Measurements from ENCODE around the gene WDHD1. TPM values are rescaled to one million over a fixed set of nuclear protein-coding genes. Genes with fewer than 3 reads are reported as not detected.

WDHD1 gene
- total RNA-seq, 2 experiments from 2014 or later: 45.9 to 46.6 TPM

GRCh38 chr14:55059333-55059732 lies 32.4 kb upstream of the WDHD1 start:
- DNase-seq: no peak
- ChIA-PET CTCF (interaction anchor here (2.8 kb wide), 1 partner anchor 8 kb away, joined by 15 read pairs; the partner anchor contains the start of gene MAPK1IP1L), POLR2A (interaction anchor here (0.9 to 1.8 kb wide), 3 partner anchors 8 to 33 kb away, joined by 3 to 13 read pairs (median 9); partner anchors contain the start of genes MAPK1IP1L and WDHD1)
- no peak overlapping the region for H3K4me3 Mint-ChIP-seq
- ATAC-seq: no peak
- H3K27ac Mint-ChIP-seq: no peak overlapping the region
- no peaks in the 10 kb centered on the region for H3K27me3 Mint-ChIP-seq (ENCODE audit: low read depth)
- H3K9me3 Mint-ChIP-seq (ENCODE audit: insufficient read depth): no peaks in the 10 kb centered on the region
- H3K36me3 Mint-ChIP-seq (ENCODE audit: low read depth): peaks cover 60% of the 10 kb centered on the region
- peaks cover 21% of the 10 kb centered on the region for H3K4me1 Mint-ChIP-seq (ENCODE audit: low read depth)

GRCh38 chr14:55057919-55058318 lies 31.0 kb upstream of the WDHD1 start:
- Mint-ChIP-seq H3K4me3 (no peak overlapping the region), H3K36me3 (ENCODE audit: low read depth) (peaks cover 61% of the 10 kb centered on the region), H3K27ac (no peak overlapping the region), H3K9me3 (ENCODE audit: insufficient read depth) (no peaks in the 10 kb centered on the region), H3K27me3 (ENCODE audit: low read depth) (no peaks in the 10 kb centered on the region), H3K4me1 (ENCODE audit: low read depth) (peaks cover 33% of the 10 kb centered on the region)
- ChIA-PET POLR2A (no interaction called here), CTCF (no interaction called here)
- ATAC-seq: no peak
- DNase-seq: no peak

GRCh38 chr14:55054098-55054497 lies 27.2 kb upstream of the WDHD1 start:
- H3K27me3 Mint-ChIP-seq (ENCODE audit: low read depth): no peaks in the 10 kb centered on the region
- no peak overlapping the region for H3K4me3 Mint-ChIP-seq
- no peak for ATAC-seq
- CTCF ChIA-PET: no interaction called here
- DNase-seq: no peak
- H3K9me3 Mint-ChIP-seq (ENCODE audit: insufficient read depth): no peaks in the 10 kb centered on the region
- POLR2A ChIA-PET: interaction anchor here (0.9 to 4.3 kb wide), 3 partner anchors 18 to 54 kb away, joined by 3 to 82 read pairs (median 3); partner anchors contain the start of genes SOCS4 and WDHD1
- peaks cover 39% of the 10 kb centered on the region for H3K36me3 Mint-ChIP-seq (ENCODE audit: low read depth)
- peak overlapping the region; percentile 24 for H3K27ac Mint-ChIP-seq
- peaks cover 43% of the 10 kb centered on the region for H3K4me1 Mint-ChIP-seq (ENCODE audit: low read depth)

- CTCF ChIA-PET: interaction anchor here (1.2 to 3.0 kb wide), 6 partner anchors 18 to 393 kb away, joined by 3 to 29 read pairs (median 4); partner anchors contain the start of genes SOCS4 and WDHD1
- Mint-ChIP-seq H3K36me3 (ENCODE audit: low read depth) (peaks cover 39% of the 10 kb centered on the region), H3K4me1 (ENCODE audit: low read depth) (peaks cover 43% of the 10 kb centered on the region), H3K27me3 (ENCODE audit: low read depth) (no peaks in the 10 kb centered on the region), H3K4me3 (peak overlapping the region; percentile 80), H3K9me3 (ENCODE audit: insufficient read depth) (no peaks in the 10 kb centered on the region), H3K27ac (peak overlapping the region; percentile 4)
- POLR2A ChIA-PET: interaction anchor here (3.0 to 4.3 kb wide), 2 partner anchors 18 to 26 kb away, joined by 15 to 82 read pairs; partner anchors contain the start of genes SOCS4 and WDHD1
- ATAC-seq: no peak
- DNase-seq: no peak
Measured at GRCh38 chr14:55053500-55053899, 26.6 kb upstream of the WDHD1 start.

- Mint-ChIP-seq H3K4me3 (peak overlapping the region; percentile 80), H3K27ac (peak overlapping the region; percentile 84), H3K9me3 (ENCODE audit: insufficient read depth) (no peaks in the 10 kb centered on the region), H3K36me3 (ENCODE audit: low read depth) (peaks cover 35% of the 10 kb centered on the region), H3K4me1 (ENCODE audit: low read depth) (peaks cover 40% of the 10 kb centered on the region), H3K27me3 (ENCODE audit: low read depth) (no peaks in the 10 kb centered on the region)
- CTCF ChIA-PET: interaction anchor here (0.9 to 3.0 kb wide), 7 partner anchors 18 to 394 kb away, joined by 3 to 29 read pairs (median 4); partner anchors contain the start of genes SOCS4 and WDHD1
- ATAC-seq (no peak), DNase-seq (no peak)
- POLR2A ChIA-PET: interaction anchor here (2.2 to 4.3 kb wide), 3 partner anchors 7 to 26 kb away, joined by 13 to 82 read pairs (median 15); partner anchors contain the start of genes SOCS4 and WDHD1
Measured at GRCh38 chr14:55053018-55053417, 26.1 kb upstream of the WDHD1 start.

GRCh38 chr14:55052269-55052930 lies 25.5 kb upstream of the WDHD1 start:
- peak; percentile 4 for ATAC-seq
- POLR2A ChIA-PET: interaction anchor here (0.5 to 4.3 kb wide), 18 partner anchors 8 to 302 kb away, joined by 3 to 82 read pairs (median 5); partner anchors contain the start of genes DLGAP5, LGALS3, SOCS4 and WDHD1
- H3K36me3 Mint-ChIP-seq (ENCODE audit: low read depth): peaks cover 32% of the 10 kb centered on the region

GRCh38 chr14:55051423-55052268 lies 24.7 kb upstream of the WDHD1 start, which contains the start of gene MAPK1IP1L:
Gene MAPK1IP1L, plus strand, starts transcription at chr14:55051647. Its CDS starts 10,037 bp downstream, at chr14:55061684.
- ChIA-PET CTCF (interaction anchor here (0.6 to 3.0 kb wide), 40 partner anchors 9 to 341 kb away, joined by 3 to 68 read pairs (median 4); partner anchors contain the start of genes DLGAP5, SOCS4 and WDHD1), POLR2A (interaction anchor here (0.5 to 4.3 kb wide), 30 partner anchors 8 to 302 kb away, joined by 3 to 82 read pairs (median 4); partner anchors contain the start of genes DLGAP5, GCH1, LGALS3 and SOCS4)
- H3K36me3 Mint-ChIP-seq (ENCODE audit: low read depth): peaks cover 31% of the 10 kb centered on the region
- H3K4me1 Mint-ChIP-seq (ENCODE audit: low read depth): peaks cover 39% of the 10 kb centered on the region
- ATAC-seq (peak; percentile 96), DNase-seq (peak; percentile 91)
- H3K27me3 Mint-ChIP-seq (ENCODE audit: low read depth): no peaks in the 10 kb centered on the region
- H3K4me3 Mint-ChIP-seq: peak within 1 kb of the TSS; percentile 80
- no peaks in the 10 kb centered on the region for H3K9me3 Mint-ChIP-seq (ENCODE audit: insufficient read depth)
- H3K27ac Mint-ChIP-seq: peak within 1 kb of the TSS; percentile 84

More at GRCh38 chr14:55052269-55052930, 25.5 kb upstream of the WDHD1 start:
- Mint-ChIP-seq H3K9me3 (ENCODE audit: insufficient read depth) (no peaks in the 10 kb centered on the region), H3K27ac (peak overlapping the region; percentile 84), H3K4me3 (peak overlapping the region; percentile 80), H3K4me1 (ENCODE audit: low read depth) (peaks cover 39% of the 10 kb centered on the region), H3K27me3 (ENCODE audit: low read depth) (no peaks in the 10 kb centered on the region)
- CTCF ChIA-PET: interaction anchor here (0.6 to 3.0 kb wide), 22 partner anchors 8 to 394 kb away, joined by 3 to 68 read pairs (median 5); partner anchors contain the start of genes SOCS4 and WDHD1
- no peak for DNase-seq

- no peak for DNase-seq
- POLR2A ChIA-PET: interaction anchor here (0.6 to 4.3 kb wide), 27 partner anchors 9 to 173 kb away, joined by 3 to 82 read pairs (median 5); partner anchors contain the start of genes DLGAP5, GCH1, SOCS4 and WDHD1
- peak overlapping the region; percentile 84 for H3K27ac Mint-ChIP-seq
- H3K36me3 Mint-ChIP-seq (ENCODE audit: low read depth): peaks cover 30% of the 10 kb centered on the region
- CTCF ChIA-PET: interaction anchor here (0.7 to 3.0 kb wide), 39 partner anchors 9 to 340 kb away, joined by 3 to 68 read pairs (median 4); partner anchors contain the start of genes DLGAP5, SOCS4 and WDHD1
- no peak for ATAC-seq
- peaks cover 39% of the 10 kb centered on the region for H3K4me1 Mint-ChIP-seq (ENCODE audit: low read depth)
- H3K4me3 Mint-ChIP-seq: peak overlapping the region; percentile 80
- no peaks in the 10 kb centered on the region for H3K27me3 Mint-ChIP-seq (ENCODE audit: low read depth)
- H3K9me3 Mint-ChIP-seq (ENCODE audit: insufficient read depth): no peaks in the 10 kb centered on the region
Measured at GRCh38 chr14:55051165-55051422, 24.2 kb upstream of the WDHD1 start.

GRCh38 chr14:55048900-55049436 lies 22.1 kb upstream of the WDHD1 start:
- Mint-ChIP-seq H3K27me3 (ENCODE audit: low read depth) (no peaks in the 10 kb centered on the region), H3K4me3 (no peak overlapping the region), H3K36me3 (ENCODE audit: low read depth) (peaks cover 21% of the 10 kb centered on the region), H3K27ac (no peak overlapping the region), H3K4me1 (ENCODE audit: low read depth) (peaks cover 28% of the 10 kb centered on the region), H3K9me3 (ENCODE audit: insufficient read depth) (no peaks in the 10 kb centered on the region)
- ATAC-seq (no peak), DNase-seq (no peak)
- POLR2A ChIA-PET: interaction anchor here (4.9 kb wide), 1 partner anchor 22 kb away, joined by 27 read pairs; the partner anchor contains the start of genes SOCS4 and WDHD1
- CTCF ChIA-PET: interaction anchor here (0.7 kb wide), 1 partner anchor 50 kb away, joined by 3 read pairs; no protein-coding TSS in a partner anchor

- ChIA-PET POLR2A (interaction anchor here (0.8 to 4.9 kb wide), 3 partner anchors 9 to 55 kb away, joined by 3 to 27 read pairs (median 6); partner anchors contain the start of genes SOCS4 and WDHD1), CTCF (interaction anchor here (1.0 to 1.1 kb wide), 3 partner anchors 17 to 113 kb away, joined by 3 to 4 read pairs (median 3); partner anchors contain the start of gene WDHD1)
- no peaks in the 10 kb centered on the region for H3K27me3 Mint-ChIP-seq (ENCODE audit: low read depth)
- peaks cover 13% of the 10 kb centered on the region for H3K4me1 Mint-ChIP-seq (ENCODE audit: low read depth)
- ATAC-seq: no peak
- no peak for DNase-seq
- no peak overlapping the region for H3K27ac Mint-ChIP-seq
- no peaks in the 10 kb centered on the region for H3K9me3 Mint-ChIP-seq (ENCODE audit: insufficient read depth)
- peaks cover 21% of the 10 kb centered on the region for H3K36me3 Mint-ChIP-seq (ENCODE audit: low read depth)
- no peak overlapping the region for H3K4me3 Mint-ChIP-seq
Measured at GRCh38 chr14:55047301-55048053, 20.6 kb upstream of the WDHD1 start.

All from activated CD8-positive, alpha-beta T cell treated with anti-CD3 and anti-CD28 coated beads, Interleukin-2, amount 10 ng/mL, durations not matched to agents 7 days and 5 days (primary cell).